ENCODE measurements around the gene GPC5. TPM values are rescaled to one million over a fixed set of nuclear protein-coding genes. Genes with fewer than 3 reads are reported as not detected.

Gene GPC5
- polyA plus RNA-seq, 1 experiment: not detected

DNA sequence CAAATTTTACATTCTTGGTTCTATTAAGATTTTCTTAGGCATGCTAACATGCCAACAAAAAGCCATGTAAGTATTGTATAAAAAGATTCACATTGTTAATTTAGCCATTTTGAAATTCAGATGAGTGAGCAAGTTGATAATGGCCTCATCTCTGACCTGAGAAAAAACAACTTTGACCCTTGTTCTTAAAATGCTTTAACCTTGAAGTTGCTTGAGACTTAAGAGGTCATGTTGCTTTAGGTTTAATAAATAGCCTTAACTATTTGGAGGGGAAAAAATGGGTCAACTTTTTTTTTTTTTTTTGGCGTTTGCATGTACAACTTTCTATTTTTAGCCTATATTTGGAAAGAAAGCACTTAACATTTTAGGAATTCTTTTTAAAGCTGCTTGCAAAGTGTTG lies 44.9 kb upstream of the GPC5 start:
- DNase-seq (ENCODE audit: low read depth): no peak
- CTCF ChIA-PET: no interaction called here
- no peaks in the 10 kb centered on the region for H3K27me3 ChIP-seq (ENCODE audit: control insufficient read depth, insufficient read depth, low read length)
- H3K4me3 ChIP-seq (ENCODE audit: low read depth, low read length): no peak overlapping the region
- TF ChIP-seq, protein P1, sequence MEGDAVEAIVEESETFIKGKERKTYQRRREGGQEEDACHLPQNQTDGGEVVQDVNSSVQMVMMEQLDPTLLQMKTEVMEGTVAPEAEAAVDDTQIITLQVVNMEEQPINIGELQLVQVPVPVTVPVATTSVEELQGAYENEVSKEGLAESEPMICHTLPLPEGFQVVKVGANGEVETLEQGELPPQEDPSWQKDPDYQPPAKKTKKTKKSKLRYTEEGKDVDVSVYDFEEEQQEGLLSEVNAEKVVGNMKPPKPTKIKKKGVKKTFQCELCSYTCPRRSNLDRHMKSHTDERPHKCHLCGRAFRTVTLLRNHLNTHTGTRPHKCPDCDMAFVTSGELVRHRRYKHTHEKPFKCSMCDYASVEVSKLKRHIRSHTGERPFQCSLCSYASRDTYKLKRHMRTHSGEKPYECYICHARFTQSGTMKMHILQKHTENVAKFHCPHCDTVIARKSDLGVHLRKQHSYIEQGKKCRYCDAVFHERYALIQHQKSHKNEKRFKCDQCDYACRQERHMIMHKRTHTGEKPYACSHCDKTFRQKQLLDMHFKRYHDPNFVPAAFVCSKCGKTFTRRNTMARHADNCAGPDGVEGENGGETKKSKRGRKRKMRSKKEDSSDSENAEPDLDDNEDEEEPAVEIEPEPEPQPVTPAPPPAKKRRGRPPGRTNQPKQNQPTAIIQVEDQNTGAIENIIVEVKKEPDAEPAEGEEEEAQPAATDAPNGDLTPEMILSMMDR (IDR thresholded peaks at IDR 0.05; ENCODE audit: insufficient read depth, low read depth, low read length): no peak
- H3K36me3 ChIP-seq (ENCODE audit: control insufficient read depth, insufficient read depth, low read length): no peaks in the 10 kb centered on the region; the same call in 1 of the 2 replicates
- POLR2A ChIA-PET: no interaction called here

DNA sequence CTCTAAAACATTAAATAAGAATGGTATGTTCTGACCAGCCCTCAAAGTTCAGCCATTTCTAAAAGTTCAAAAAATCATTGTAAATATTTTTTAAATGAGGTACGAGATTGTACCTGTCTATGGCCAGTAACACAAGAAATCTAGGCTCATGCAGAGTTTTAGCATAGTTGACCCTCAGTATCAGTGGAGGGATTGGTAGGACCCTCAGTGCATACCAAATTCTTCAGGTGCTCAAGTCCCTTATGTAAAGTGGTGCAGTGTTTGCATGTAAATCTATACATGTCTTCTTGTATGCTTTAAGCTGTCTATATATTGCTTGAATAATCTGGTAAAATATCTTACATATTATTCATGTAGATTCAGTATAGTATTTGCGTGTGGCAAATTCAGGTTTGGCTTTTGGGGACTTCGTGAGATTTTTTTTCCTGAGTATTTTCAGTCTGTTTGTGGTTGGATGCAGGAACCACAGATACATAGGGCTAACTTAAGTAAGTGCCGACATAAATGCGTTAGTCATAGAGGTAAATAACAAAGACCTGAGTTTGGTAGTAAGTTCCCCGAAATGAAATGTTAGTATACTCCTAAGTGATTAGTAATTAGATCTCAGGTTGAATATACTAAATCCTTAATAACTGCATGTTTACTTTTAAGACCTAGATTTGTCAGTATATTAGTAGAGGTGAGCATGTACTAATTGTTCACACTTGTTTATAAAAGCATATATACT lies 43.2 kb upstream of the GPC5 start:
- TF ChIP-seq, protein P1 (IDR thresholded peaks at IDR 0.05; ENCODE audit: insufficient read depth, low read depth, low read length): no peak
- Histone ChIP-seq H3K36me3 (ENCODE audit: control insufficient read depth, insufficient read depth, low read length) (no peaks in the 10 kb centered on the region; the same call in 1 of the 2 replicates), H3K27me3 (ENCODE audit: control insufficient read depth, insufficient read depth, low read length) (no peaks in the 10 kb centered on the region), H3K4me3 (ENCODE audit: low read depth, low read length) (no peak overlapping the region)
- ChIA-PET CTCF (no interaction called here), POLR2A (no interaction called here)
- no peak for DNase-seq (ENCODE audit: low read depth)

DNA sequence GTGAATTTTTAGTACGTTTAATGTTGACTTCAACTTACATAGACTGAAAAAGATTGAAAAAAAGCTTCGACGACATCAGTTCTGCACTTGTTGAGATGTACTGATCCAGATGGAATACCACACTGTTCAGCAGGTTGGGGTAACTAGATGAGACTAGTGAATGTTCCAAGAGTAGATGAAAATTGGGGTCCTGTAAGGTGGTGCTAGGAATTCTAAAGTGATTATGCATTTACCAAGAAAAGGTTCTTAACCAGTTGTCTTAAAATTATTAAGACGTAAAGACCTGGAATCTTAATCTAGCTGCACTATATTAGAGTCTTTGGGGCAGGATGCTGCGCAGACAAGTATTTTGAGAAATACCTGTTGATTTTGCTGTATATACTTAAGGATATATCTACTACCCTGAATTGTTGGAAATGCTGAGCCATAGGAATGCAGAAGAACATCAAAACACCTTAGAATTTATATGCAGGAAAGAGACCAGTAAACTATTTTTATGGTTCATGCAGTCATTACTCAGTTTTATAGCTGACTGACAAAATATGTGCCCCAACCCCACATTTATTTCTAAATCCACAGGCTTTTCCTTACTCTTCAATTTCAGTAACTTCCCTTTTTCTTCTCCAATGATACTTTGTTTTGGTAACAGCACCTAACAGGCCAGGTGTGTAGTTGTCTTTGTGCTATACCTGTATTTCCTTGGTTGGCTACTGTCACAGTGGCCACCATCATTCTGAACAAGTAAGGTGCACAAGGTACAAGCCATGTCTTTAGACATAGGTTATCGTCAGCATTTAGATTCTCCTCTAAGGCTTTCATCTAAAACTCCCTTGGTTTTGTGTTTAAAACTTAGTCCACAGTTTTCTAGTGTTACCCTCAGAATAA lies 42.4 kb upstream of the GPC5 start:
- no peak for DNase-seq (ENCODE audit: low read depth)
- H3K4me3 ChIP-seq (ENCODE audit: low read depth, low read length): no peak overlapping the region
- POLR2A ChIA-PET: no interaction called here
- no peaks in the 10 kb centered on the region; the same call in 1 of the 2 replicates for H3K36me3 ChIP-seq (ENCODE audit: control insufficient read depth, insufficient read depth, low read length)
- TF ChIP-seq, protein P1 (IDR thresholded peaks at IDR 0.05; ENCODE audit: insufficient read depth, low read depth, low read length): no peak
- CTCF ChIA-PET: no interaction called here
- no peaks in the 10 kb centered on the region for H3K27me3 ChIP-seq (ENCODE audit: control insufficient read depth, insufficient read depth, low read length)

DNA sequence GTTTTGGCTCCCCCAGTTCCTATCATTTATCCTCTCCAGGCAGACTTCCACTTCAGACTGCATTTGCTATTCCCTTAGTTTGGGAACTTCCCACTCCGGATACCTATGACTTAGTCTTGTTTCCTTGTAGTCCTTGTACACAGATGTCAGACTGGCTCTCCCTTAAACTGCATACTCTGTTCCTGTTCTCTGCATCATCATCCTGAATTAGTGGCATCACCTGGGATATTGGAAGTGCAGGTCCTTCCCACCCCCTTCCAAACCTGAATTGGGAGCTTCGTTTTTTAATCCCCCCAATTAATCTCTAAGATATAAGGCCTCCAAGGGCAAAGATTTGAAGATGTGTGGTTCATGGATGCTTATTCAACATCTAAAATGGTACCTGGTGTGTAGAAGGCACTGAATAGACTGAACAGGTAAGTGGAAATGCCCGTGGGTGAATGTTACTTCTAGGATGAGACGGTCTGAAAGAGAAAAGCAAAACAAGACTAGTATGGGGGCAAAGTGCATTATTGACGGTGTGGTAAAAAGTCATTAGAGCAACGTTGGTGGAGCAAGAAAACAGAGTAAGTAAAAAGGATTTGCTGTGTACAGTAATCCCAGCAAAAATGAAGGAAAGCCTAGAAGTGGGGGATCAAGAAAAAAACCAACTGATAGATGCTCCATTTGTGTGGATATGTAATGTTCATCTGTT lies 41.4 kb upstream of the GPC5 start:
- Histone ChIP-seq H3K27me3 (ENCODE audit: control insufficient read depth, insufficient read depth, low read length) (no peaks in the 10 kb centered on the region), H3K4me3 (ENCODE audit: low read depth, low read length) (no peak overlapping the region), H3K36me3 (ENCODE audit: control insufficient read depth, insufficient read depth, low read length) (no peaks in the 10 kb centered on the region; the same call in 1 of the 2 replicates)
- DNase-seq (ENCODE audit: low read depth): no peak
- CTCF ChIA-PET: interaction anchor here (1.0 kb wide), 1 partner anchor 12 kb away, joined by 4 read pairs; no protein-coding TSS in a partner anchor
- POLR2A ChIA-PET: no interaction called here
- TF ChIP-seq, protein P1 (IDR thresholded peaks at IDR 0.05; ENCODE audit: insufficient read depth, low read depth, low read length): no peak
